Neural progenitor cell (in vitro differentiated cells): Measurements from ENCODE around the gene PLAC1.

ENCODE experiments used
- EZH2 ChIP-seq: fragments of 200-600 bp; sonication (generic); IDR thresholded peaks from 2 replicates; pipeline ENCODE4 v1.6.1; 2017; ENCODE audit warnings: antibody characterized with exemption, mild to moderate bottlenecking, moderate library complexity
- TF ChIP-seq, protein P1 (sequence below): fragments of 200-600 bp; sonication (generic); IDR thresholded peaks from 2 replicates; pipeline ENCODE4 v1.5.1; 2017; ENCODE audit warnings: antibody characterized with exemption, mild to moderate bottlenecking

DNA sequence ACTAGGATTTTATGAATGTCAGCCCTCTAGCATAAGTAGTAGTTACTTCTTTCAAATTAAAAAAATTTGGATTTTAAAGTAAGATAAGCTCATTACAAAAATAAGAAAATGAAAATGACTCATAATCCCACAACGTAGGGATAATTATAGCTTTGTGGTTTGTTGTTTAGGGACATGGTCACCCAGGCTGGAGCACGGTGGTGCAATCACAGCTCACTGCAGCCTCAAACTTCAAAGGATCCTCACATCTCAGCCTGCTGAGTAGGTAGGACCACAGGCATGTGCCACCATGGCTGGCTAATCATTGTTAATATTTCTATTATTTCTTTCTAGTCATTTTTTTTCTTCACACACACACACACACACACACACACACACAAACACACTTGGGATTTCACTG is 57.6 kb downstream of the PLAC1 start:
- TF ChIP-seq, protein P1, sequence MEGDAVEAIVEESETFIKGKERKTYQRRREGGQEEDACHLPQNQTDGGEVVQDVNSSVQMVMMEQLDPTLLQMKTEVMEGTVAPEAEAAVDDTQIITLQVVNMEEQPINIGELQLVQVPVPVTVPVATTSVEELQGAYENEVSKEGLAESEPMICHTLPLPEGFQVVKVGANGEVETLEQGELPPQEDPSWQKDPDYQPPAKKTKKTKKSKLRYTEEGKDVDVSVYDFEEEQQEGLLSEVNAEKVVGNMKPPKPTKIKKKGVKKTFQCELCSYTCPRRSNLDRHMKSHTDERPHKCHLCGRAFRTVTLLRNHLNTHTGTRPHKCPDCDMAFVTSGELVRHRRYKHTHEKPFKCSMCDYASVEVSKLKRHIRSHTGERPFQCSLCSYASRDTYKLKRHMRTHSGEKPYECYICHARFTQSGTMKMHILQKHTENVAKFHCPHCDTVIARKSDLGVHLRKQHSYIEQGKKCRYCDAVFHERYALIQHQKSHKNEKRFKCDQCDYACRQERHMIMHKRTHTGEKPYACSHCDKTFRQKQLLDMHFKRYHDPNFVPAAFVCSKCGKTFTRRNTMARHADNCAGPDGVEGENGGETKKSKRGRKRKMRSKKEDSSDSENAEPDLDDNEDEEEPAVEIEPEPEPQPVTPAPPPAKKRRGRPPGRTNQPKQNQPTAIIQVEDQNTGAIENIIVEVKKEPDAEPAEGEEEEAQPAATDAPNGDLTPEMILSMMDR: no peak
- no peak for TF ChIP-seq EZH2
